ENCODE results near the gene RMI1. TPM values are rescaled to one million over a fixed set of nuclear protein-coding genes. Genes with fewer than 3 reads are reported as not detected.
"Not testable (repeated sequence)": the region's sequence is repeated elsewhere in the genome, so short reads cannot be mapped to it uniquely, and the experiment has no call there.

Gene RMI1
- polyA plus RNA-seq, 4 donors = 3.2 to 12.9 (median 5.9) TPM

GRCh38 chr9:83936523-83936922 is 44.1 kb upstream of the RMI1 start:
- Histone ChIP-seq H3K27ac (ENCODE audit: low read depth in 1 of 3, low read length in 2 of 3) (no peak overlapping the region), H3K4me1 (ENCODE audit: control insufficient read depth in 3 of 3, insufficient read depth in 2 of 3, low read depth in 1 of 3, low read length in 2 of 3) (peaks cover 0 to 8% (median 0%) of the 10 kb centered on the region in 3 donors), H3K9me3 (ENCODE audit: control insufficient read depth in 2 of 2, insufficient read depth in 1 of 2, low read depth in 1 of 2, low read length in 1 of 2) (no peaks in the 10 kb centered on the region), H3K4me3 (ENCODE audit: low read depth in 1 of 3, low read length in 3 of 3) (no peak overlapping the region), H3K36me3 (ENCODE audit: control insufficient read depth in 3 of 3, insufficient read depth in 2 of 3, low read depth in 1 of 3, low read length in 3 of 3) (peaks cover 4 to 17% (median 10%) of the 10 kb centered on the region in 3 donors), H3K27me3 (ENCODE audit: control insufficient read depth in 3 of 3, insufficient read depth in 3 of 3, low read length in 3 of 3) (no peaks in the 10 kb centered on the region)
- 85 to 89% (median 89%) methylated on average over 6 of the region's 6 CpGs for WGBS, 3 donors
- DNase-seq (no peak), FAIRE-seq (no peak)

DNA sequence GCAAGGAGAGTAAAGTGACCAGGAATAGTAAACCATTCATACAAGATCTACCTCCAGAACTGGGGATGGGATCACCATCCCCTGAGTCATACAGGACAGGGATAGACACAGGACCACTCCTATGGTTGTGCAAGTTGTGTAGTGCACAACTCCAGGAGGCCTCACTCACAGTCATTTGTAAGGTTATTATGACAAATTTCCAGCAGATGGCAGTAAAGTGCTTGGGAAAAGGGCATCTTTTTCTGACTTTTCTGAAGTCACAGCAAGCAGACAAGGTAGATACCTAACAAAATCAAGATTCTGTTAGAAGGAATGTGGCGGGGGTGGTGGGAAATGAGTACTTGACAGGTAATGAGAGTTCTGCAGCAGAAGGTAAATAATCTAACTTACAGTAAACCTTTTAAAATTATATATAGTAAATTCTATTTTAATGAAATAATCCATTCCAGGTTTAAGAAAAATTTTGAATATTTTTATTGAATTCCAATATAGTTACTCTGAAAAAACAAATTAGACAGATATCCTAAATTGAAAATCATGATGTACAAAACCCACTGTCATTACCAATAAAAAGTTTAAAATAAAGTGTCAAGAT is 42.6 kb upstream of the RMI1 start:
- Histone ChIP-seq H3K9me3 (ENCODE audit: control insufficient read depth in 2 of 2, insufficient read depth in 1 of 2, low read depth in 1 of 2, low read length in 1 of 2) (no peaks in the 10 kb centered on the region), H3K27ac (ENCODE audit: low read depth in 1 of 3, low read length in 2 of 3) (no peak overlapping the region), H3K4me3 (ENCODE audit: low read depth in 1 of 3, low read length in 3 of 3) (no peak overlapping the region), H3K36me3 (ENCODE audit: control insufficient read depth in 3 of 3, insufficient read depth in 2 of 3, low read depth in 1 of 3, low read length in 3 of 3) (peaks cover 4 to 22% (median 14%) of the 10 kb centered on the region in 3 donors), H3K4me1 (ENCODE audit: control insufficient read depth in 3 of 3, insufficient read depth in 2 of 3, low read depth in 1 of 3, low read length in 2 of 3) (peaks cover 0 to 8% (median 0%) of the 10 kb centered on the region in 3 donors), H3K27me3 (ENCODE audit: control insufficient read depth in 3 of 3, insufficient read depth in 3 of 3, low read length in 3 of 3) (no peaks in the 10 kb centered on the region)
- DNase-seq (peak; percentile 81 to 83), FAIRE-seq (no peak)
- WGBS, 3 donors = 30 to 44% (median 35%) methylated on average over 1 of the region's 1 CpG

GRCh38 chr9:83940590-83941303 is 39.9 kb upstream of the RMI1 start:
- Histone ChIP-seq H3K4me1 (ENCODE audit: control insufficient read depth in 3 of 3, insufficient read depth in 2 of 3, low read depth in 1 of 3, low read length in 2 of 3) (peaks cover 0 to 8% (median 0%) of the 10 kb centered on the region in 3 donors), H3K9me3 (ENCODE audit: control insufficient read depth in 2 of 2, insufficient read depth in 1 of 2, low read depth in 1 of 2, low read length in 1 of 2) (no peaks in the 10 kb centered on the region), H3K27me3 (ENCODE audit: control insufficient read depth in 3 of 3, insufficient read depth in 3 of 3, low read length in 3 of 3) (no peaks in the 10 kb centered on the region), H3K27ac (ENCODE audit: low read depth in 1 of 3, low read length in 2 of 3) (peak overlapping the region in 2 of 3 donors; percentile 25 to 45), H3K4me3 (ENCODE audit: low read depth in 1 of 3, low read length in 3 of 3) (no peak overlapping the region), H3K36me3 (ENCODE audit: control insufficient read depth in 3 of 3, insufficient read depth in 2 of 3, low read depth in 1 of 3, low read length in 3 of 3) (peaks cover 6 to 33% (median 14%) of the 10 kb centered on the region in 3 donors)
- FAIRE-seq (no peak), DNase-seq (peak; percentile 43 to 64)
- 7 to 61% (median 31%) methylated on average over 5 of the region's 5 CpGs for WGBS, 3 donors

- not testable (repeated sequence) for H3K4me1 ChIP-seq (ENCODE audit: control insufficient read depth in 3 of 3, insufficient read depth in 2 of 3, low read depth in 1 of 3, low read length in 2 of 3); H3K27me3 ChIP-seq (ENCODE audit: control insufficient read depth in 3 of 3, insufficient read depth in 3 of 3, low read length in 3 of 3); H3K27ac ChIP-seq (ENCODE audit: low read depth in 1 of 3, low read length in 2 of 3); H3K9me3 ChIP-seq (ENCODE audit: control insufficient read depth in 2 of 2, insufficient read depth in 1 of 2, low read depth in 1 of 2, low read length in 1 of 2); DNase-seq; FAIRE-seq; H3K4me3 ChIP-seq (ENCODE audit: low read depth in 1 of 3, low read length in 3 of 3)
- 98 to 99% (median 98%) methylated on average over 8 to 39 of the region's 39 CpGs for WGBS, 3 donors
- H3K36me3 ChIP-seq (ENCODE audit: control insufficient read depth in 3 of 3, insufficient read depth in 2 of 3, low read depth in 1 of 3, low read length in 3 of 3) = peaks cover 4 to 49% (median 9%) of the 10 kb centered on the region in 3 donors
Observed at GRCh38 chr9:83948096-83948495, 32.5 kb upstream of the RMI1 start.

DNA sequence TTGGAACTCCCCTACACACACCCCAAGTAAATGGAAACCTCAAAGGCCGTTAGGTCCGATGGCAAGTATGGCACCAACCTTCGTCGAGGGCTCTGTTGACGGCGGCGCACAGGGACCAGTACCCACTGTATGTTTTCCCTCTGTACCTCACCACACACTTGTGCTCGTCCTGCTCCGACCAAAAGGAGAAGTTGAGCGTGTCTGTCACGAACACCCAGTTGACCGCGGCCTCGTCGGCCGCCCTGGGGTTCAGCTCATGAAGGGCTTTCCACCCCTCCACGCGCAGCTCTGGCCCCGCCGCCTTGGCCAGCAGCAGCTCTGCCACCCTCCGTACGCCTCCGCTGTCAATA is 24.5 kb upstream of the RMI1 start:
- FAIRE-seq (no peak), DNase-seq (peak in 1 of 2 donors; percentile 64)
- WGBS, 3 donors = 3 to 8% (median 6%) methylated on average over 23 of the region's 23 CpGs
- Histone ChIP-seq H3K27me3 (ENCODE audit: control insufficient read depth in 3 of 3, insufficient read depth in 3 of 3, low read length in 3 of 3) (no peaks in the 10 kb centered on the region), H3K4me3 (ENCODE audit: low read depth in 1 of 3, low read length in 3 of 3) (peak overlapping the region; percentile 62 to 91 (median 77)), H3K4me1 (ENCODE audit: control insufficient read depth in 3 of 3, insufficient read depth in 2 of 3, low read depth in 1 of 3, low read length in 2 of 3) (peaks cover 0 to 3% (median 0%) of the 10 kb centered on the region in 3 donors), H3K9me3 (ENCODE audit: control insufficient read depth in 2 of 2, insufficient read depth in 1 of 2, low read depth in 1 of 2, low read length in 1 of 2) (no peaks in the 10 kb centered on the region), H3K36me3 (ENCODE audit: control insufficient read depth in 3 of 3, insufficient read depth in 2 of 3, low read depth in 1 of 3, low read length in 3 of 3) (peaks cover 2 to 26% (median 5%) of the 10 kb centered on the region in 3 donors), H3K27ac (ENCODE audit: low read depth in 1 of 3, low read length in 2 of 3) (peak overlapping the region; percentile 90 to 99 (median 96))

DNA sequence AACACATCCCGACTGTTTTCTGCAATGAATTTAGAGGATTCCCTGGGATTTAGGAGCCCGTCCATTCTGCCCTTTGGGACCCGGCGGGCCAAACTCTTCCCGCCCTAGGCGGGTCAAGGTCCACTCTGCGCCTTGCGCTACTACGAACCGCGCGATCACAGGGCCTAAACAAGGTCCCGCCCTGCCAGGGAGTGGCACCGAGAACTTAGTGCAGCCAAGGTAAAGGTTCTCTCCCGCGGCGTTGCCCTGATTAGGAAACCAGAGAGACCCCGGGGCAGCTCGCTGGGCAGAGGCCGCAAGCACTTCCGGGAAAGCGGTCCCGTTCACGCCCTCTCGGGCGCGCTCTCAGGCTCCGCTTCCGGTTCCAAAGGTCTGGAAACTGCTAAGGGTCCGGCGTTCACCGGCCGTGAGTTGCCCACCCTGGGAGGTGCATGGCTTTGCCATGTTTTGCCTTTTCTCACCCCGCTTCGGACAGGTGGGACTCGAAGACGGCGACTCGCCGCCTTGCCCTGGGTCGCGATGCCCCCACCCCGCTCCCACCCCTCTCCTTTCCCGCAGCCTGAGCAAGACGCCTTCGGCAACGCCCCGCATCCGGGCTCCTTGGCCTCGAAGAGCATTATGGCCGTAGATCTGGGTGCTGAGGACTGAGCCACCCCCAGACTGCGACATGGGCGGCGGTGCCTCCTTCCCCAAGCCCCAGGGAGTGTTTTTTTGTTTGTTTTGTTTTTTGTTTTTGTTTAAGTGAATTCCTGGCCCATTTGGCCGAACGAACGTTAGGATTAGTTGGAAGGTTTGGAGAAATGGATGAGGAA is 24.0 kb upstream of the RMI1 start:
- Histone ChIP-seq H3K4me3 (ENCODE audit: low read depth in 1 of 3, low read length in 3 of 3) (peak overlapping the region; percentile 62 to 91 (median 77)), H3K27me3 (ENCODE audit: control insufficient read depth in 3 of 3, insufficient read depth in 3 of 3, low read length in 3 of 3) (no peaks in the 10 kb centered on the region), H3K4me1 (ENCODE audit: control insufficient read depth in 3 of 3, insufficient read depth in 2 of 3, low read depth in 1 of 3, low read length in 2 of 3) (peaks cover 0 to 3% (median 0%) of the 10 kb centered on the region in 3 donors), H3K9me3 (ENCODE audit: control insufficient read depth in 2 of 2, insufficient read depth in 1 of 2, low read depth in 1 of 2, low read length in 1 of 2) (no peaks in the 10 kb centered on the region), H3K27ac (ENCODE audit: low read depth in 1 of 3, low read length in 2 of 3) (peak overlapping the region; percentile 90 to 99 (median 96)), H3K36me3 (ENCODE audit: control insufficient read depth in 3 of 3, insufficient read depth in 2 of 3, low read depth in 1 of 3, low read length in 3 of 3) (peaks cover 2 to 23% (median 5%) of the 10 kb centered on the region in 3 donors)
- FAIRE-seq (no peak), DNase-seq (peak; percentile 96 to 98)
- WGBS, 3 donors = 1 to 4% (median 2%) methylated on average over 53 to 57 of the region's 57 CpGs

DNA sequence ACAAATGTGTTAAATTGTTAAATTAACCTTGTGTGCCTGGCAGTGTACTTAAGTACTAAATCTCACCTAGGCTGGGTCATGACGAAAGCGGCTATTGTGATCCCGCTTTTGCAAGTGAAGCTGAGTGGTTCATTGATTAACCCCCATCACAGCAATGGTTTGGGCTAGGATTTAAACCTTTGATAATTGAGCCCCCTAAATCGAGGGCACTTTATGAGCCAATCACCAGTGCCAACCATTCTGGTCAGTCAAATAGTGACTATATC is 23.4 kb upstream of the RMI1 start:
- Histone ChIP-seq H3K27me3 (ENCODE audit: control insufficient read depth in 3 of 3, insufficient read depth in 3 of 3, low read length in 3 of 3) (no peaks in the 10 kb centered on the region), H3K27ac (ENCODE audit: low read depth in 1 of 3, low read length in 2 of 3) (peak overlapping the region; percentile 90 to 99 (median 96)), H3K9me3 (ENCODE audit: control insufficient read depth in 2 of 2, insufficient read depth in 1 of 2, low read depth in 1 of 2, low read length in 1 of 2) (no peaks in the 10 kb centered on the region), H3K4me1 (ENCODE audit: control insufficient read depth in 3 of 3, insufficient read depth in 2 of 3, low read depth in 1 of 3, low read length in 2 of 3) (peaks cover 0 to 3% (median 2%) of the 10 kb centered on the region in 3 donors), H3K36me3 (ENCODE audit: control insufficient read depth in 3 of 3, insufficient read depth in 2 of 3, low read depth in 1 of 3, low read length in 3 of 3) (peaks cover under 1 to 19% (median 2%) of the 10 kb centered on the region in 3 donors), H3K4me3 (ENCODE audit: low read depth in 1 of 3, low read length in 3 of 3) (peak overlapping the region in 2 of 3 donors; percentile 77 to 91)
- FAIRE-seq (no peak), DNase-seq (peak in 1 of 2 donors; percentile 54)
- WGBS, 3 donors = 15 to 52% (median 40%) methylated on average over 4 of the region's 4 CpGs

DNA sequence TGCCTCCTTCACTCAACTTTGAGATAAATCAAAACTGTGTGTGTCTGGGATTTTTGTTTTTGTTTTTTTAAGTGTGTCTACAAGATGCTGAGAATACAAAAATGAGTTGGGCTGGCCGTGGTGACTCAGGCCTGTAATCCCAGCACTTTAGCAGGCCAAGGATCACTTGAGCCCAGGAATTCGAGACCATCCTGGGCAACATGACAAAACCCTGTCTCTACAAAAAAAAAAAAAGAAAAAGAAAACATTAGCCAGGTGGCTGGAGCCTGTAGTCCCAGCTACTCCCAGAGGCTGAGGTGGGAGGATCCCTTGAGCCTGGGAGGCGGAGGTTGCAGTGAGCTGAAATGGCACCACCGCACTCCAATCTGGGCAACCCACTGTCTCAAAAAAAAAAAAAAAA is 21.5 kb upstream of the RMI1 start:
- DNase-seq (no peak), FAIRE-seq (no peak)
- Histone ChIP-seq H3K4me3 (ENCODE audit: low read depth in 1 of 3, low read length in 3 of 3) (no peak overlapping the region), H3K9me3 (ENCODE audit: control insufficient read depth in 2 of 2, insufficient read depth in 1 of 2, low read depth in 1 of 2, low read length in 1 of 2) (no peaks in the 10 kb centered on the region), H3K4me1 (ENCODE audit: control insufficient read depth in 3 of 3, insufficient read depth in 2 of 3, low read depth in 1 of 3, low read length in 2 of 3) (peaks cover 0 to 3% (median 2%) of the 10 kb centered on the region in 3 donors), H3K36me3 (ENCODE audit: control insufficient read depth in 3 of 3, insufficient read depth in 2 of 3, low read depth in 1 of 3, low read length in 3 of 3) (peaks cover 0 to 6% (median 0%) of the 10 kb centered on the region in 3 donors), H3K27ac (ENCODE audit: low read depth in 1 of 3, low read length in 2 of 3) (no peak overlapping the region), H3K27me3 (ENCODE audit: control insufficient read depth in 3 of 3, insufficient read depth in 3 of 3, low read length in 3 of 3) (no peaks in the 10 kb centered on the region)
- 70 to 78% (median 74%) methylated on average over 4 of the region's 4 CpGs for WGBS, 3 donors
